ENCODE data around the gene SLC30A4.

DNA sequence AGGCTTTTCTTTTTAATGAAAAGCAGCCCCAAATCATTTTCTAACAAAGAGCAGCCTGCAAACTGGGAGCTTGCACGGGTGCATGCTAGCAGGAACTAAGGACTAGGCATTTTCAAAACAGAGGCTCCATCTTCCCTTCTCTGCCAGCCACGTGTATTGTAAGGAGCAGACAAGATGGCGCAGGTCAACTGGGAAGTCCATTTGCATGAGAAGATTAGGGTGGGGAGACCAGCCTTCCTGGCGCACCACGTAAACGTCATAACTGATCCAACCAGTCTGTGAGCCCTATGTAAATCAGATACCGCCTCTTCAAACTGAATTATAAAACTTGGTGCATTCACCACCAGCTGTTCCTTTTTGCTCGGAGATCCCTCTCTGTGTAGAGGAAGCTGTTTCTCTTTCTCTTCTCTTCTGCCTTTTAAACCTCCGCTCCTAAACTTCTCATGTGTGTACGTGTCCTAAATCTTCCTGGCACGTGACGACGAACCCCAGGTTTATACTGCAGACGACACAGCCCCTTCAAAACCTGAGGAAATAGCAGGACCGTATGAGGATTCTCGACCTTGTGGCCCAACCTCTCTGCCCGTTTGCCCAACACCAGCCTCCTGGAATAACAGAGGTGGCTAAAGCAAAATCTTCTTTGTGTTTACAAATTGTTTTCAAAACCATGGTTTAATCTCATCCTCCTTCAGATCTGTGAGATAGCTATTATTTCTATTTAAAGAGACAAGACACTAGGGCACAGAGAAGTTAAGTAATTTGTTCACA is 26.4 kb upstream of the SLC30A4 start:
- TF ChIP-seq YY1 (IDR thresholded peaks at IDR 0.05; ENCODE audit: insufficient read depth, insufficient read length) (no peak), ZNF274 (IDR thresholded peaks at IDR 0.05; ENCODE audit: low read depth, low read length) (no peak), SUZ12 (IDR thresholded peaks at IDR 0.05; ENCODE audit: extremely low read depth, insufficient read depth, insufficient read length) (no peak)
